HUDEP-2 (cell line): Measurements from ENCODE around the gene EMILIN3.

ENCODE experiments used
- DNase-seq, 76 experiments: peaks; one replicate each; lab custom pipeline; 2025; ENCODE audit not compliant: unreplicated experiment in 76 of 76; lab: John Stamatoyannopoulos, UW

EMILIN3 gene

GRCh38 chr20:41392295-41392694, 25.7 kb upstream of the EMILIN3 start:
- DNase-seq: no peak

- no peak for DNase-seq
Measured at GRCh38 chr20:41391587-41392001, 25.0 kb upstream of the EMILIN3 start.

- DNase-seq: no peak
Measured at GRCh38 chr20:41390889-41391288, 24.3 kb upstream of the EMILIN3 start.

- DNase-seq: no peak
Measured at GRCh38 chr20:41387444-41387851, 20.8 kb upstream of the EMILIN3 start.

- DNase-seq: no peak
Measured at GRCh38 chr20:41386502-41387427, 20.1 kb upstream of the EMILIN3 start.

GRCh38 chr20:41382791-41383305, 16.2 kb upstream of the EMILIN3 start:
- no peak for DNase-seq

- DNase-seq: no peak
Measured at GRCh38 chr20:41380551-41381193, 14.1 kb upstream of the EMILIN3 start.

- DNase-seq: no peak
Measured at GRCh38 chr20:41379551-41379950, 12.9 kb upstream of the EMILIN3 start.

GRCh38 chr20:41377275-41377674, 10.7 kb upstream of the EMILIN3 start:
- DNase-seq: no peak

GRCh38 chr20:41376349-41376748, 9.7 kb upstream of the EMILIN3 start:
- no peak for DNase-seq

- no peak for DNase-seq
Measured at GRCh38 chr20:41375846-41376245, 9.2 kb upstream of the EMILIN3 start.

- DNase-seq: no peak
Measured at GRCh38 chr20:41373931-41374920, 7.6 kb upstream of the EMILIN3 start.

GRCh38 chr20:41373251-41373783, 6.7 kb upstream of the EMILIN3 start:
- DNase-seq: no peak

- no peak for DNase-seq
Measured at GRCh38 chr20:41371371-41371770, 4.8 kb upstream of the EMILIN3 start.

GRCh38 chr20:41370176-41370575, 3.6 kb upstream of the EMILIN3 start:
- DNase-seq: no peak

- DNase-seq: no peak
Measured at GRCh38 chr20:41369673-41370072, 3.1 kb upstream of the EMILIN3 start.

- DNase-seq: no peak
Measured at GRCh38 chr20:41367956-41368355, 1.3 kb upstream of the EMILIN3 start.

- DNase-seq: no peak
Measured at GRCh38 chr20:41367393-41367695, 726 bp upstream of the EMILIN3 start.

- no peak for DNase-seq
Measured at GRCh38 chr20:41365777-41366545, 657 bp downstream of the EMILIN3 start.
